GM12878 (cell line): Measurements from ENCODE around the gene CENPH. TPM values are rescaled to one million over a fixed set of nuclear protein-coding genes. Genes with fewer than 3 reads are reported as not detected.

Experiments used
- BACH1 ChIP-seq: fragments of 450-650 bp; IDR thresholded peaks from 2 replicates; pipeline ENCODE4 v1.6.1; 2017; ENCODE audit warnings: mild to moderate bottlenecking, borderline replicate concordance
- BRCA1 ChIP-seq: IDR thresholded peaks from 2 replicates; pipeline ENCODE4 v1.6.1; 2011; ENCODE audit warnings: low read depth, low read length, improper control_type of control experiment
- E4F1 ChIP-seq: fragments of 450-650 bp; IDR thresholded peaks from 2 replicates; pipeline ENCODE4 v1.6.1; 2018; ENCODE audit warnings: borderline replicate concordance, mild to moderate bottlenecking; ENCODE audit not compliant: partially characterized antibody
- EGR1 ChIP-seq, 2 experiments: IDR thresholded peaks; 1 replicate in 1 of 2; 2 replicates in 1 of 2; pipeline ENCODE4 v1.6.1; 2011 to 2012; ENCODE audit warnings: low read depth in 2 of 2, low read length in 2 of 2, borderline replicate concordance in 1 of 2, mild to moderate bottlenecking in 1 of 2, moderate library complexity in 1 of 2
- FOS ChIP-seq: IDR thresholded peaks from 3 replicates; pipeline ENCODE4 v1.6.1; 2011; ENCODE audit warnings: borderline replicate concordance; ENCODE audit not compliant: insufficient read length; ENCODE audit errors: extremely low read depth
- GATAD2B ChIP-seq: fragments of 450-650 bp; conservative IDR thresholded peaks from 2 replicates; pipeline ENCODE4 v1.6.1; 2017; ENCODE audit warnings: low read depth, mild to moderate bottlenecking, moderate library complexity
- HCFC1 ChIP-seq: fragments of 150-350 bp; IDR thresholded peaks from 2 replicates; pipeline ENCODE4 v1.6.1; 2014; ENCODE audit warnings: low read length
- HDGF ChIP-seq: fragments of 450-650 bp; IDR thresholded peaks from 2 replicates; pipeline ENCODE4 v1.6.1; 2016; ENCODE audit warnings: antibody characterized with exemption
- IRF4 ChIP-seq: IDR thresholded peaks from 2 replicates; pipeline ENCODE4 v1.6.1; 2011; ENCODE audit warnings: low read depth, low read length
- JUND ChIP-seq: IDR thresholded peaks from 2 replicates; pipeline ENCODE4 v1.6.1; 2012; ENCODE audit warnings: low read depth, mild to moderate bottlenecking, low read length, improper control_type of control experiment, moderate library complexity
- NFXL1 ChIP-seq: fragments of 450-650 bp; IDR thresholded peaks from 2 replicates; pipeline ENCODE4 v1.6.1; 2017; ENCODE audit warnings: antibody characterized with exemption, mild to moderate bottlenecking, borderline replicate concordance
- NR2C2 ChIP-seq: IDR thresholded peaks from 2 replicates; pipeline ENCODE4 v1.6.1; 2011; ENCODE audit warnings: borderline replicate concordance, low read depth; ENCODE audit not compliant: control insufficient read depth, insufficient read length
- NRF1 ChIP-seq: conservative IDR thresholded peaks from 2 replicates; pipeline ENCODE4 v1.6.1; 2011; ENCODE audit warnings: mild to moderate bottlenecking, low read depth, low read length, improper control_type of control experiment
- RAD21 ChIP-seq: IDR thresholded peaks from 2 replicates; pipeline ENCODE4 v1.6.1; 2011; ENCODE audit warnings: mild to moderate bottlenecking, low read depth, low read length, moderate library complexity; ENCODE audit not compliant: insufficient read depth
- RELB ChIP-seq: fragments of 450-650 bp; IDR thresholded peaks from 2 replicates; pipeline ENCODE4 v1.6.1; 2017; ENCODE audit warnings: low read depth, mild to moderate bottlenecking, moderate library complexity
- SMAD1 ChIP-seq: fragments of 450-650 bp; IDR thresholded peaks from 2 replicates; pipeline ENCODE4 v1.6.1; 2018; ENCODE audit warnings: mild to moderate bottlenecking, low read depth; ENCODE audit not compliant: partially characterized antibody
- SMARCA5 ChIP-seq: fragments of 450-650 bp; IDR thresholded peaks from 2 replicates; pipeline ENCODE4 v1.6.1; 2017; ENCODE audit warnings: mild to moderate bottlenecking
- STAT3 ChIP-seq: IDR thresholded peaks from 2 replicates; pipeline ENCODE4 v1.6.1; 2011; ENCODE audit warnings: low read depth, low read length, improper control_type of control experiment
- TAF1 ChIP-seq: IDR thresholded peaks from 2 replicates; pipeline ENCODE4 v1.6.1; 2011; ENCODE audit warnings: mild to moderate bottlenecking, low read depth, low read length, borderline replicate concordance
- ZBTB4 ChIP-seq: fragments of 450-650 bp; formaldehyde crosslinking; IDR thresholded peaks from 2 replicates; pipeline ENCODE4 v1.4.0; 2022; ENCODE audit warnings: mild to moderate bottlenecking, moderate library complexity
- polyA plus RNA-seq, 11 experiments: library from polyadenylated mRNA; depleted of rRNA in 4 of 11; unstranded in 6 of 11; stranded (reverse) in 5 of 11; fragments of >200 nt; fragmentation: Nextera tagmentation in 4 of 11; fragmentation: Illumina TruSeq in 1 of 11; extraction: Ambion mirVana in 4 of 11; extraction: Trizol in 1 of 11; gene quantifications; 1 replicate in 1 of 11; 2 replicates in 10 of 11; pipeline versions ENCODE4 v1.2.1 to v1.2.3, GENCODE V29; 2011 to 2016; ENCODE audit warnings: inconsistent platforms in 2 of 11, missing spikeins in 2 of 11, low read depth in 1 of 11
- total RNA-seq, 4 experiments: library from RNA; depleted of rRNA in 3 of 4; stranded (reverse); fragments of >200 nt in 3 of 4; fragmentation: Illumina TruSeq in 1 of 4; extraction: Trizol in 1 of 4; gene quantifications; 2 replicates each; pipeline versions ENCODE4 v1.2.1 to v1.2.3, GENCODE V29; 2013 to 2021
- TF ChIP-seq, protein P1 (sequence below): fragments of 450-650 bp; IDR thresholded peaks from 2 replicates; pipeline ENCODE4 v1.6.1; 2014; ENCODE audit warnings: mild to moderate bottlenecking

The CENPH gene
- total and polyA plus RNA-seq, 10 of the 15 experiments (the other 5 are each of a cell fraction or from before 2014, with no cell fraction given): 7.3 to 65.6 (median 45.9) TPM

- TF ChIP-seq FOS: peak; percentile 17
- TF ChIP-seq NRF1: no peak
- no peak for TF ChIP-seq RAD21
- TF ChIP-seq BACH1: peak; percentile 70
- TF ChIP-seq, protein P1, sequence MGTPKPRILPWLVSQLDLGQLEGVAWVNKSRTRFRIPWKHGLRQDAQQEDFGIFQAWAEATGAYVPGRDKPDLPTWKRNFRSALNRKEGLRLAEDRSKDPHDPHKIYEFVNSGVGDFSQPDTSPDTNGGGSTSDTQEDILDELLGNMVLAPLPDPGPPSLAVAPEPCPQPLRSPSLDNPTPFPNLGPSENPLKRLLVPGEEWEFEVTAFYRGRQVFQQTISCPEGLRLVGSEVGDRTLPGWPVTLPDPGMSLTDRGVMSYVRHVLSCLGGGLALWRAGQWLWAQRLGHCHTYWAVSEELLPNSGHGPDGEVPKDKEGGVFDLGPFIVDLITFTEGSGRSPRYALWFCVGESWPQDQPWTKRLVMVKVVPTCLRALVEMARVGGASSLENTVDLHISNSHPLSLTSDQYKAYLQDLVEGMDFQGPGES: no peak
- peak; percentile 70; the same call in 1 of the 2 replicates for TF ChIP-seq RELB
- TF ChIP-seq SMARCA5: peak; percentile 85
- TF ChIP-seq JUND: no peak
- no peak for TF ChIP-seq NR2C2
- peak; percentile 48; the same call in 1 of the 2 replicates for TF ChIP-seq TAF1
- no peak for TF ChIP-seq IRF4
- no peak for TF ChIP-seq BRCA1
- TF ChIP-seq HDGF: peak; percentile 95
- no peak for TF ChIP-seq STAT3
- peak; percentile 91 for TF ChIP-seq GATAD2B
- peak in 1 of 2 experiments; percentile 26; a peak in 1 of 3 replicates for TF ChIP-seq EGR1 (IDR thresholded peaks at IDR 0.05; ENCODE audit: borderline replicate concordance in 1 of 2, low read depth in 2 of 2, low read length in 2 of 2)
- TF ChIP-seq ZBTB4: no peak
- TF ChIP-seq HCFC1: 0 out of 2 replicates have a peak, but pooled peaks have one; percentile 19
- TF ChIP-seq NFXL1: no peak
- peak; percentile 25 for TF ChIP-seq SMAD1
- TF ChIP-seq E4F1: peak; percentile 59
Observed at GRCh38 chr5:69217548-69218526, 28.5 kb downstream of the CENPH start (continued).
